ENCODE results near the gene ADAM12. TPM values are rescaled to one million over a fixed set of nuclear protein-coding genes. Genes with fewer than 3 reads are reported as not detected.

Gene ADAM12
- total and polyA plus RNA-seq, 2 of the 13 experiments (the other 11 are each of a cell fraction or from before 2014, with no cell fraction given): not detected

DNA sequence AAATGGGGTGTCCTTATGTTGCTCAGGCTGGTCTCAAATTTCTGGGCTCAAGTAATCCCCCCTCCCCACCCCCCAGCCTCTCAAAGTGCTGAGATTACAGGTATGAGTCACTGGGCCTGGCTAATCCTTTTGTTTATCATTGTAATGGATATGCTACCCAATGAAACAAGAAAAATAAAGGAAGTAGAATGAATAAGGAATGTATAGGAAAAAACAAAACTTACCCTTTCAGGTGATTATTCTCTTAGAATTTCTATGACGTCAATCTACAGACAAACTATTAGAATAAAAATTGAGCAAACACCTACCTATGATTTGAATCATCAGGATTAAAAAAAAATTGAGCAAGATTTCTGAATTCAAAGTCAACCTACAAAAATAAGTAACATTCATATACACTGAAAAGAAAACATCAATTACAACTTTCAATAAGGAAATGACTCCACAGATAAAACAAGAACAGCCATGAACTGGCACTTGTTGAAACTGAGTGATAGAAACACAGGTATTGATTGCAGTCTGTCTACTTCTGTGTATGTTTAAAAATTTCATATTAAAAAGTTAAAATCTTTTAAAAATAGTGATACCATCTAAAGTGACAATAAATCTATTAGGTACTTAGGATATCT, 12.2 kb downstream of the ADAM12 start:
- H3K36me3 ChIP-seq (replicated peaks in 1 of 2; ENCODE audit: control insufficient read depth in 1 of 2, insufficient read depth in 2 of 2, low read length in 2 of 2): no peaks in the 10 kb centered on the region
- H2AFZ ChIP-seq (ENCODE audit: low read length): no peak overlapping the region
- TF ChIP-seq ZNF770 (CRISPR knock-in tag; IDR thresholded peaks at IDR 0.05): no peak
- TF ChIP-seq GATAD2A (CRISPR knock-in tag; IDR thresholded peaks at IDR 0.05): no peak
- peak; percentile 22; the same call in 1 of the 2 replicates for TF ChIP-seq ATF7 (IDR thresholded peaks at IDR 0.05)
- TF ChIP-seq ATF7 (CRISPR knock-in tag; IDR thresholded peaks at IDR 0.05): no peak
- TF ChIP-seq SNAPC5 (CRISPR knock-in tag; IDR thresholded peaks at IDR 0.05; ENCODE audit: borderline replicate concordance): no peak
- TF ChIP-seq ESRRA (CRISPR knock-in tag; IDR thresholded peaks at IDR 0.05; ENCODE audit: low read depth): no peak
- TF ChIP-seq FOXO1 (CRISPR knock-in tag; IDR thresholded peaks at IDR 0.05): no peak
- TF ChIP-seq HCFC1 (IDR thresholded peaks at IDR 0.05; ENCODE audit: low read depth, low read length): no peak
- TF ChIP-seq CREB1 (IDR thresholded peaks at IDR 0.05): peak; percentile 72
- TF ChIP-seq CREB1 (CRISPR knock-in tag; IDR thresholded peaks at IDR 0.05): no peak
- H3K9me3 ChIP-seq (ENCODE audit: low read length): no peaks in the 10 kb centered on the region
- H3K4me3 ChIP-seq (replicated peaks in 1 of 3; ENCODE audit: insufficient read depth in 1 of 3, low read depth in 2 of 3, low read length in 3 of 3): no peak overlapping the region
- intact Hi-C loops (cut with micrococcal nuclease; ENCODE audit: unreplicated experiment): no loop called here
- 0% methylated on average over 1 of the region's 1 CpG for WGBS (ENCODE audit: low lambda C conversion rate)
- H3K79me2 ChIP-seq (ENCODE audit: insufficient read depth, low read length): no peaks in the 10 kb centered on the region
- DNase-seq (ENCODE audit: low spot score): no peak
- ChIA-PET POLR2A (no interaction called here), CTCF (ENCODE audit: low intra/inter-chr PET ratio, low total read pairs) (no interaction called here)
- no peaks in the 10 kb centered on the region for H4K20me1 ChIP-seq (ENCODE audit: insufficient read depth, low read length)
- H3K27ac ChIP-seq (ENCODE audit: extremely low read length, insufficient read depth, low read length): no peak overlapping the region
- no peak overlapping the region for H3K4me2 ChIP-seq (ENCODE audit: low read depth, low read length)
- no TSS peak for BruUV-seq (replicated peaks)
- ATAC-seq: no peak
- no peaks in the 10 kb centered on the region for H3K4me1 ChIP-seq (ENCODE audit: insufficient read depth, low read length)
- no peaks in the 10 kb centered on the region for H3K27me3 ChIP-seq (ENCODE audit: control insufficient read depth in 1 of 2, insufficient read depth in 2 of 2, low read length in 2 of 2)
- no peak for FAIRE-seq
- H3K9ac ChIP-seq (ENCODE audit: insufficient read depth, low read depth, low read length): no peak overlapping the region
- in situ Hi-C loops (cut with HindIII; ENCODE audit: extremely low pct_ligation_motif_present, low pct_unique_long_range_greater_than_20kb): loop anchor here (25.0 kb wide), 1 partner anchor 389 kb away; no protein-coding TSS in a partner anchor
